ENCODE measurements around the gene SVOP.

GRCh38 chr12:109044241-109044640 is 23.4 kb upstream of the SVOP start:
- TF ChIP-seq EZH2phosphoT487 (conservative IDR thresholded peaks at IDR 0.05; ENCODE audit: low read length) (no peak), CTCF (IDR thresholded peaks at IDR 0.05; ENCODE audit: insufficient read depth, low read length, poor library complexity, severe bottlenecking) (no peak)

Measured in SU-DHL-6 (cell line).